K562 (cell line): ENCODE data around the gene CNOT6. TPM values are rescaled to one million over a fixed set of nuclear protein-coding genes. Genes with fewer than 3 reads are reported as not detected.

ENCODE experiments used
- ATAC-seq: fragments of 200-7000 bp; cut with Tn5 transposase; 3 replicates; pipeline ENCODE4 v1.9.1; 2020; ENCODE audit warnings: moderate library complexity
- BruUV-seq: library from RNA; stranded (reverse); fragments of 400-500 nt; replicated peaks from 2 replicates; lab custom pipeline; 2021; lab: Mats Ljungman, UMichigan
- CTCF ChIA-PET: fragments of 300-600 bp; formaldehyde crosslinking; extraction: SDS; loops from one replicate; lab custom pipeline; 2021; ENCODE audit warnings: low intra/inter-chr PET ratio; lab: Yijun Ruan, JAX
- POLR2A ChIA-PET: fragments of 300-600, 350-650 bp; sonication (Branson Sonifier 250); formaldehyde crosslinking; extraction: SDS; loops from one replicate; lab custom pipeline; 2021; ENCODE audit warnings: antibody characterized with exemption, inconsistent platforms; lab: Yijun Ruan, JAX
- DNase-seq, 4 experiments: peaks; one replicate each; pipeline versions ENCODE4 v3.0.0 to v3.0.0-alpha.2; 2011 to 2018; ENCODE audit warnings: low spot score in 3 of 4, mixed read lengths in 3 of 4; ENCODE audit errors: extremely low read depth in 1 of 4
- FAIRE-seq: peaks from 2 replicates; lab custom pipeline; 2011; peaks lifted over from hg19 to GRCh38; lab: Jason Lieb, UNC
- H2AFZ ChIP-seq: 2 replicates; pipeline ENCODE4 v1.6.0; 2011; ENCODE audit warnings: low read depth, low read length, control low read depth, inconsistent platforms
- H3K27ac ChIP-seq: fragments of 200-600 bp; 3 replicates; pipeline ENCODE4 v1.8.0; 2011; ENCODE audit warnings: low read depth, mild to moderate bottlenecking, control low read depth, inconsistent platforms, low read length, moderate library complexity, mixed read lengths; ENCODE audit errors: extremely low read depth
- H3K27me3 ChIP-seq, 2 experiments: fragments of 300-600 bp in 1 of 2; 2 replicates in 1 of 2; 3 replicates in 1 of 2; pipeline versions ENCODE4 v1.6.0 to v1.8.0; 2011; ENCODE audit warnings: inconsistent platforms in 2 of 2, low read length in 2 of 2, mild to moderate bottlenecking in 1 of 2, mixed read lengths in 1 of 2, moderate library complexity in 1 of 2; ENCODE audit not compliant: control insufficient read depth in 2 of 2, insufficient read depth in 2 of 2
- H3K36me3 ChIP-seq: fragments of 300-600 bp; 3 replicates; pipeline ENCODE4 v1.8.0; 2011; ENCODE audit warnings: mild to moderate bottlenecking, low read length, inconsistent platforms; ENCODE audit not compliant: control insufficient read depth, insufficient read depth
- H3K4me1 ChIP-seq, 2 experiments: fragments of 200-600 bp in 1 of 2; replicated peaks in 1 of 2; 2 replicates in 1 of 2; 3 replicates in 1 of 2; pipeline versions ENCODE4 v1.5.1 to v1.8.0; 2011; ENCODE audit warnings: inconsistent platforms in 2 of 2, low read length in 2 of 2, mild to moderate bottlenecking in 1 of 2, mixed read lengths in 1 of 2, moderate library complexity in 1 of 2; ENCODE audit not compliant: control insufficient read depth in 2 of 2, insufficient read depth in 2 of 2
- H3K4me2 ChIP-seq: 2 replicates; pipeline ENCODE4 v1.6.1; 2011; ENCODE audit warnings: low read length, control low read depth, inconsistent platforms, mixed read lengths; ENCODE audit not compliant: insufficient read depth
- H3K4me3 ChIP-seq: fragments of 200-600 bp; sonication (generic), shearing (Covaris generic); 2 replicates; pipeline ENCODE4 v1.5.1; 2016; ENCODE audit warnings: control low read depth, inconsistent platforms
- H3K79me2 ChIP-seq: fragments of 200-600 bp; 3 replicates; pipeline ENCODE4 v1.8.0; 2011; ENCODE audit warnings: low read length, inconsistent platforms; ENCODE audit not compliant: control insufficient read depth, insufficient read depth
- H3K9ac ChIP-seq, 2 experiments: 2 replicates each; pipeline versions ENCODE4 v1.6.0 to v1.6.1; 2011; ENCODE audit warnings: low read depth in 2 of 2, low read length in 2 of 2, control low read depth in 1 of 2, inconsistent platforms in 1 of 2, mild to moderate bottlenecking in 1 of 2, mixed read lengths in 1 of 2; ENCODE audit not compliant: insufficient read depth in 1 of 2
- H3K9me1 ChIP-seq: one replicate; pipeline ENCODE4 v1.6.0; 2011; ENCODE audit warnings: inconsistent platforms, mild to moderate bottlenecking, low read length, moderate library complexity; ENCODE audit not compliant: control insufficient read depth, insufficient read depth
- H3K9me3 ChIP-seq: replicated peaks from 2 replicates; pipeline ENCODE4 v1.5.1; 2011; ENCODE audit warnings: low read depth, low read length, inconsistent platforms; ENCODE audit not compliant: control insufficient read depth, insufficient read depth
- H4K20me1 ChIP-seq: replicated peaks from 2 replicates; pipeline ENCODE4 v1.6.1; 2011; ENCODE audit warnings: low read length, inconsistent platforms, mixed read lengths; ENCODE audit not compliant: control insufficient read depth, insufficient read depth
- EP300 ChIP-seq: IDR thresholded peaks from 2 replicates; pipeline ENCODE4 v1.6.1; 2012; ENCODE audit warnings: low read length, improper control_type of control experiment
- GATAD2B ChIP-seq: fragments of 450-650 bp; IDR thresholded peaks from 2 replicates; pipeline ENCODE4 v1.6.1; 2017; ENCODE audit warnings: mild to moderate bottlenecking, borderline replicate concordance
- RNF2 ChIP-seq: sonication (generic); IDR thresholded peaks from 2 replicates; pipeline ENCODE4 v1.6.1; 2016
- ZNF217 ChIP-seq: sonication (generic); formaldehyde crosslinking; IDR thresholded peaks from 2 replicates; pipeline ENCODE4 v1.8.0; 2022; ENCODE audit warnings: mild to moderate bottlenecking, missing genetic modification reagents
- WGBS: fragments of 100-300 bp; shearing (Covaris generic); methylation state at CpG from one replicate; pipeline ENCODE4 v1.1.6; 2016; ENCODE audit warnings: low coverage, mixed read lengths; ENCODE audit not compliant: insufficient coverage; ENCODE audit errors: missing lambda C conversion rate; 5-methylcytosine and 5-hydroxymethylcytosine counted together
- in situ Hi-C: fragments of 300-500 bp; cut with MboI; formaldehyde crosslinking; loops from 4 replicates; pipeline ENCODE4 v1.15.0; 2018; ENCODE audit warnings: inconsistent platforms, mixed read lengths
- intact Hi-C: fragments of 100-400 bp; cut with micrococcal nuclease; formaldehyde crosslinking; loops from 2 replicates; pipeline ENCODE4 v1.14.2; 2022
- polyA plus RNA-seq, 8 experiments: library from polyadenylated mRNA; depleted of rRNA in 4 of 8; stranded (reverse) in 5 of 8; unstranded in 3 of 8; fragments of >200 nt; fragmentation: Nextera tagmentation in 2 of 8; fragmentation: Illumina TruSeq in 1 of 8; extraction: Ambion mirVana in 2 of 8; extraction: Trizol in 1 of 8; gene quantifications; 2 replicates each; pipeline versions ENCODE4 v1.2.1 to v1.2.3, GENCODE V29; 2011 to 2014; ENCODE audit warnings: inconsistent platforms in 1 of 8, missing spikeins in 1 of 8
- total RNA-seq, 7 experiments: library from RNA; depleted of rRNA in 6 of 7; stranded (reverse); fragments of >200 nt in 6 of 7; fragmentation: Illumina TruSeq in 2 of 7; extraction: Trizol in 2 of 7; gene quantifications; 2 replicates each; pipeline versions ENCODE4 v1.2.1 to v1.2.3, GENCODE V29; 2011 to 2021; ENCODE audit warnings: low replicate concordance in 1 of 7
- TF ChIP-seq, protein P1 (sequence below): fragments of 450-650 bp; formaldehyde crosslinking; IDR thresholded peaks from 2 replicates; pipeline ENCODE4 v1.4.0; 2020; ENCODE audit warnings: mild to moderate bottlenecking
- TF ChIP-seq, protein P2 (sequence below): fragments of 450-650 bp; IDR thresholded peaks from 2 replicates; pipeline ENCODE4 v1.6.1; 2016
- TF ChIP-seq, protein P3 (sequence below): fragments of 250-450 bp; sonication (Bioruptor Pico); IDR thresholded peaks from 2 replicates; pipeline ENCODE4 v1.4.0; 2020; ENCODE audit warnings: mild to moderate bottlenecking, moderate library complexity
- TF ChIP-seq, protein P4 (sequence below): fragments of 450-650 bp; IDR thresholded peaks from 2 replicates; pipeline ENCODE4 v1.6.1; 2016; ENCODE audit warnings: missing biosample characterization, missing genetic modification characterization
- TF ChIP-seq, protein P5 (sequence below): sonication (generic); formaldehyde crosslinking; IDR thresholded peaks from 2 replicates; pipeline ENCODE4 v1.8.1; 2023; ENCODE audit warnings: mild to moderate bottlenecking, missing genetic modification reagents

The CNOT6 gene
- total and polyA plus RNA-seq, 9 of the 15 experiments (the other 6 are each of a cell fraction or from before 2014, with no cell fraction given): 4.9 to 32.4 (median 14.0) TPM

DNA sequence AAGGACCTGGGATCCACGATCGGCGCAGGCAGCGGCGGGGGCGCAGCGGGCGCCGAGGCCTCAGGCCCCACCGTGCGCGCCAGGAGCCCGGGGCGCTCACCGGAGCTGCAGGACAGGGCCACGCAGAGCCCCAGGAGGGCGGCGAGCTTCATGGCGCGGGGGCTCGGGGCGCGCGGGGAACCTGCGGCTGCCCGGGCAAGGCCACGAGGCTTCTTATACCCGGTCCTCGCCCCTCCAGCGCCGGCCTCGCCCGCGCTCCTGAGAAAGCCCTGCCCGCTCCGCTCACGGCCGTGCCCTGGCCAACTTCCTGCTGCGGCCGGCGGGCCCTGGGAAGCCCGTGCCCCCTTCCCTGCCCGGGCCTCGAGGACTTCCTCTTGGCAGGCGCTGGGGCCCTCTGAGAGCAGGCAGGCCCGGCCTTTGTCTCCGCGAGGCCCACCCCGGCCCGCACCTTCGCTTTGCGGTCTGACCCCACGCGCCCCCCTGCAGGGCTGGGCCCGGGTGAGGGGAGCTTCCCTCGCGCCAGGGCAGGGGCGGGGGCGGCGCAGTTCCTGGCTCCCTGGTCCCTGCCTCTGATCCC is 97.2 kb downstream of the CNOT6 start, which contains the start of gene SCGB3A1:
TSS of gene SCGB3A1 (minus strand) at position 189 of the 577 bp plus-strand sequence. CDS start at position 152, 37 bp downstream.
- no peaks in the 10 kb centered on the region for H3K9me3 ChIP-seq
- peaks cover 10 to 46% of the 10 kb centered on the region in 2 experiments; a peak in 4 of 5 replicates for H3K4me1 ChIP-seq
- no peak within 1 kb of the TSS for H3K27ac ChIP-seq
- H3K4me2 ChIP-seq: no peak within 1 kb of the TSS
- no peak for FAIRE-seq
- H3K27me3 ChIP-seq: peaks cover 3 to 27% of the 10 kb centered on the region in 2 experiments; a peak in 3 of 5 replicates
- H3K9ac ChIP-seq: no peak within 1 kb of the TSS
- in situ Hi-C loops: no loop called here
- no peak within 1 kb of the TSS for H3K4me3 ChIP-seq
- ChIA-PET POLR2A (interaction anchor here (1.1 kb wide), 1 partner anchor 10 kb away, joined by 3 read pairs; no protein-coding TSS in a partner anchor), CTCF (no interaction called here)
- WGBS: 30% methylated on average over 9 of the region's 60 CpGs
- H4K20me1 ChIP-seq: no peaks in the 10 kb centered on the region
- H2AFZ ChIP-seq: no peak within 1 kb of the TSS
- no peaks in the 10 kb centered on the region for H3K9me1 ChIP-seq
- TF ChIP-seq, protein P1, sequence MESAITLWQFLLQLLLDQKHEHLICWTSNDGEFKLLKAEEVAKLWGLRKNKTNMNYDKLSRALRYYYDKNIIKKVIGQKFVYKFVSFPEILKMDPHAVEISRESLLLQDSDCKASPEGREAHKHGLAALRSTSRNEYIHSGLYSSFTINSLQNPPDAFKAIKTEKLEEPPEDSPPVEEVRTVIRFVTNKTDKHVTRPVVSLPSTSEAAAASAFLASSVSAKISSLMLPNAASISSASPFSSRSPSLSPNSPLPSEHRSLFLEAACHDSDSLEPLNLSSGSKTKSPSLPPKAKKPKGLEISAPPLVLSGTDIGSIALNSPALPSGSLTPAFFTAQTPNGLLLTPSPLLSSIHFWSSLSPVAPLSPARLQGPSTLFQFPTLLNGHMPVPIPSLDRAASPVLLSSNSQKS (CRISPR knock-in tag): no peak
- TF ChIP-seq, protein P2, sequence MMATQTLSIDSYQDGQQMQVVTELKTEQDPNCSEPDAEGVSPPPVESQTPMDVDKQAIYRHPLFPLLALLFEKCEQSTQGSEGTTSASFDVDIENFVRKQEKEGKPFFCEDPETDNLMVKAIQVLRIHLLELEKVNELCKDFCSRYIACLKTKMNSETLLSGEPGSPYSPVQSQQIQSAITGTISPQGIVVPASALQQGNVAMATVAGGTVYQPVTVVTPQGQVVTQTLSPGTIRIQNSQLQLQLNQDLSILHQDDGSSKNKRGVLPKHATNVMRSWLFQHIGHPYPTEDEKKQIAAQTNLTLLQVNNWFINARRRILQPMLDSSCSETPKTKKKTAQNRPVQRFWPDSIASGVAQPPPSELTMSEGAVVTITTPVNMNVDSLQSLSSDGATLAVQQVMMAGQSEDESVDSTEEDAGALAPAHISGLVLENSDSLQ: no peak
- TF ChIP-seq GATAD2B: no peak
- TF ChIP-seq RNF2: no peak
- TF ChIP-seq, protein P3, sequence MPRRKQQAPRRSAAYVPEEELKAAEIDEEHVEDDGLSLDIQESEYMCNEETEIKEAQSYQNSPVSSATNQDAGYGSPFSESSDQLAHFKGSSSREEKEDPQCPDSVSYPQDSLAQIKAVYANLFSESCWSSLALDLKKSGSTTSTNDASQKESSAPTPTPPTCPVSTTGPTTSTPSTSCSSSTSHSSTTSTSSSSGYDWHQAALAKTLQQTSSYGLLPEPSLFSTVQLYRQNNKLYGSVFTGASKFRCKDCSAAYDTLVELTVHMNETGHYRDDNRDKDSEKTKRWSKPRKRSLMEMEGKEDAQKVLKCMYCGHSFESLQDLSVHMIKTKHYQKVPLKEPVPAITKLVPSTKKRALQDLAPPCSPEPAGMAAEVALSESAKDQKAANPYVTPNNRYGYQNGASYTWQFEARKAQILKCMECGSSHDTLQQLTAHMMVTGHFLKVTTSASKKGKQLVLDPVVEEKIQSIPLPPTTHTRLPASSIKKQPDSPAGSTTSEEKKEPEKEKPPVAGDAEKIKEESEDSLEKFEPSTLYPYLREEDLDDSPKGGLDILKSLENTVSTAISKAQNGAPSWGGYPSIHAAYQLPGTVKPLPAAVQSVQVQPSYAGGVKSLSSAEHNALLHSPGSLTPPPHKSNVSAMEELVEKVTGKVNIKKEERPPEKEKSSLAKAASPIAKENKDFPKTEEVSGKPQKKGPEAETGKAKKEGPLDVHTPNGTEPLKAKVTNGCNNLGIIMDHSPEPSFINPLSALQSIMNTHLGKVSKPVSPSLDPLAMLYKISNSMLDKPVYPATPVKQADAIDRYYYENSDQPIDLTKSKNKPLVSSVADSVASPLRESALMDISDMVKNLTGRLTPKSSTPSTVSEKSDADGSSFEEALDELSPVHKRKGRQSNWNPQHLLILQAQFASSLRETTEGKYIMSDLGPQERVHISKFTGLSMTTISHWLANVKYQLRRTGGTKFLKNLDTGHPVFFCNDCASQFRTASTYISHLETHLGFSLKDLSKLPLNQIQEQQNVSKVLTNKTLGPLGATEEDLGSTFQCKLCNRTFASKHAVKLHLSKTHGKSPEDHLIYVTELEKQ: no peak
- TF ChIP-seq, protein P4, sequence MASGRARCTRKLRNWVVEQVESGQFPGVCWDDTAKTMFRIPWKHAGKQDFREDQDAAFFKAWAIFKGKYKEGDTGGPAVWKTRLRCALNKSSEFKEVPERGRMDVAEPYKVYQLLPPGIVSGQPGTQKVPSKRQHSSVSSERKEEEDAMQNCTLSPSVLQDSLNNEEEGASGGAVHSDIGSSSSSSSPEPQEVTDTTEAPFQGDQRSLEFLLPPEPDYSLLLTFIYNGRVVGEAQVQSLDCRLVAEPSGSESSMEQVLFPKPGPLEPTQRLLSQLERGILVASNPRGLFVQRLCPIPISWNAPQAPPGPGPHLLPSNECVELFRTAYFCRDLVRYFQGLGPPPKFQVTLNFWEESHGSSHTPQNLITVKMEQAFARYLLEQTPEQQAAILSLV (tag): no peak
- TF ChIP-seq ZNF217 (CRISPR knock-in tag): no peak
- TF ChIP-seq, protein P5, sequence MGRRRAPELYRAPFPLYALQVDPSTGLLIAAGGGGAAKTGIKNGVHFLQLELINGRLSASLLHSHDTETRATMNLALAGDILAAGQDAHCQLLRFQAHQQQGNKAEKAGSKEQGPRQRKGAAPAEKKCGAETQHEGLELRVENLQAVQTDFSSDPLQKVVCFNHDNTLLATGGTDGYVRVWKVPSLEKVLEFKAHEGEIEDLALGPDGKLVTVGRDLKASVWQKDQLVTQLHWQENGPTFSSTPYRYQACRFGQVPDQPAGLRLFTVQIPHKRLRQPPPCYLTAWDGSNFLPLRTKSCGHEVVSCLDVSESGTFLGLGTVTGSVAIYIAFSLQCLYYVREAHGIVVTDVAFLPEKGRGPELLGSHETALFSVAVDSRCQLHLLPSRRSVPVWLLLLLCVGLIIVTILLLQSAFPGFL: no peak
- no peak for TF ChIP-seq EP300
- TF ChIP-seq, all 486 proteins: peak for 0
- intact Hi-C loops: no loop called here
- H3K79me2 ChIP-seq: no peaks in the 10 kb centered on the region
- BruUV-seq: no TSS peak
- DNase-seq (peak in 1 of 4 experiments; percentile 17), ATAC-seq (no peak)
- no peaks in the 10 kb centered on the region for H3K36me3 ChIP-seq
